HG03565 (cell line): Measurements from ENCODE around the gene KRTAP5-1.
"Not testable (repeated sequence)": the region's sequence is repeated elsewhere in the genome, so short reads cannot be mapped to it uniquely, and the experiment has no call there.

Experiments used
- ATAC-seq: cut with Tn5 transposase; IDR thresholded peaks from one replicate; pipeline ENCODE4 v1.9.1; 2021; ENCODE audit warnings: mild to moderate bottlenecking, moderate library complexity; ENCODE audit not compliant: unreplicated experiment

Gene KRTAP5-1

GRCh38 chr11:1601663-1602062 is 16.6 kb upstream of the KRTAP5-1 start:
- not testable (repeated sequence) for ATAC-seq

GRCh38 chr11:1600626-1601025 is 15.5 kb upstream of the KRTAP5-1 start:
- ATAC-seq: no peak

GRCh38 chr11:1598816-1599215 is 13.7 kb upstream of the KRTAP5-1 start:
- ATAC-seq: no peak

- ATAC-seq: not testable (repeated sequence)
Measured at GRCh38 chr11:1598406-1598805, 13.3 kb upstream of the KRTAP5-1 start.

DNA sequence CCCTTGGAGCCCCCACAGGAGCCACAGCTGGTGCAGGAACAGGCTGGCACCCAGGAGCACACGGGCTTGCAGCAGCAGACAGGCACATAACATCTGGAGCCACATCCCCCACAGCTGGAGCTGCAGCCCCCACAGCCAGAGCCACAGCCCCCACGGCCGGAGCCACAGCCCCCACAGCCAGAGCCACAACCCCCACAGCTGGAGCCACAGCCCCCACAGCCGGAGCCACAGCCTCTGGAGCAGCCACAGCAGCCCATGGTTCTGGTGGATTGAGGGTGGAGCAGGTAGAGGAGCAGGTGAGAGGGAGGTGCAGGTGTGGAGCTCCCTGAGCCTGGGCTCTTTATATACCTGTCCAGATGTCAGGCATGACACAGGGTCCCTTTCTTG is 12.9 kb upstream of the KRTAP5-1 start, which contains the start of gene KRTAP5-2:
TSS of gene KRTAP5-2 (minus strand) at position 301 of the 387 bp plus-strand sequence. CDS start at position 257, 44 bp downstream.
- ATAC-seq: no peak

GRCh38 chr11:1597331-1597993 is 12.4 kb upstream of the KRTAP5-1 start:
- no peak for ATAC-seq

DNA sequence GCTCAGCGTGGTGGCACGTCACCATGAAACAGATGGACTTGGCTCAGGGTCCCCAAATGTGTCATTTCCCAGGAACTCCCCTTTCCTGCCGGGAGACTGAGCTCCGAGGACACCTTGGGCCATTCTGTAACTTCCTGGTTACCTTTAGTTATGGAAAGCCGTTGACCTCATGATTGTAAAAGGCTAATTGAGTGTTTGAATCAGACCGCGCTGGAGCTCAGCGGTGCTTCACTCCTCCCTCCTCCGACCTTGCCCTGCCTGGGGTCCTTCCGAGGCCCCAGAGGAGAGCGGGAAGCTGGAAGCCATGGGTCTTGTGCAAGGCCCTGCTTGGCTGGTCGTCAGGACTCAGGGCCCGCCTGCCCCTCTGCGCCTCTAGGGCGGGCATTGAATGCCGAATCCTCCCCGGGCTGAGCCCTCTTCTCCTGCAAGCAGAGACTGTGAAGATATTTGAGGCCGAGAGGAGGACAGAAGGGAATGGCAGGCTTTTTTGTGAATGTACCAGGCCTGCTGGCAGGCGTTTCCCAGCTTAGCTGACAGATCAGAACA is 11.6 kb upstream of the KRTAP5-1 start:
- not testable (repeated sequence) for ATAC-seq

DNA sequence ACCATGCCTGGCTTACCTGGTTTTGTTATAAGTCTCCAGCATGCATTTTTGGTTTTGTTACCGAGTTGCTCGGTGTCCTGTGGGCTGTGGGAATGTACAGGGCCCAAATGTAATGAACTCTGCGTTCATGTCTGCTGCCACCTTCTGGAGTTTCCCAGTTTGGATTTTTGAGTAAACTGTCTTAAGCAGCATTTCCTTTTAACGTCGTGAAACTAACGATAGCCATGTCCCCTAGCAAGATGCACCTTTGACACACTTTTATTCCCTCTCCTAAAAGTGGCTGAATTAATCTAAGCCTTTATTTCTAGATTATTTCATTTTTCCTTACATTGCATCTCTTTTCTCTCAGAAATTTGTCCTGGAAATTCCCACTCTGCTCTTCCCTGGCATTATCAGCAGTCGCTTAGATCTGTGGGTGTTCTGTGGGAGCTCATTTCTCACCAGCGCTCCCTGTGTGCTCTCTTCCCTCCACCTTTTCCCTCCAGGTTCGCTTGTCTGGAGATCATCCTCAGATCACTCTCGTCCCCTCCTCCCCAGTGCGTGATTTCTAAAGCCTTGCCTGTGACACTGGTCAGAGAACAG is 11.0 kb upstream of the KRTAP5-1 start:
- ATAC-seq: not testable (repeated sequence)

DNA sequence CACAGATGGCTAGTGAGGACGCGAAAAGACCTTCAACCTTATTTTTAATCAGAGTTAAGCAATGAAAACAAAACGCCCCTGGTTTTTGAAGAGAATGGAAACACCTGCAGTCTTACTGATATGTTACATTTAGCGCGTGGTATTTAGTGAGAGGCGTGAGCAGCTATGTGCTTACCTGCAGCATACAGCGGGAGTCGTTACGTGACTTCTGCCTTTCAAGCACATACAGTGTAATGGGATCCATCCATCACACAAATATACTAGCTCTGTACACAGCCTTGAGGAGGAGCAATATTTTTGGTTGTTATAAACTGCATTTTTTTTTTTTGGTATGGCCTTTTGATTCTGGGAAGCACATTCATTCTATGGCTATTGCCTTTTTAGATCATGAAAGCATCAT is 7.5 kb upstream of the KRTAP5-1 start:
- ATAC-seq: no peak

- ATAC-seq: no peak
Measured at GRCh38 chr11:1589996-1590395, 4.9 kb upstream of the KRTAP5-1 start.

GRCh38 chr11:1589191-1589963 is 4.3 kb upstream of the KRTAP5-1 start:
- not testable (repeated sequence) for ATAC-seq

DNA sequence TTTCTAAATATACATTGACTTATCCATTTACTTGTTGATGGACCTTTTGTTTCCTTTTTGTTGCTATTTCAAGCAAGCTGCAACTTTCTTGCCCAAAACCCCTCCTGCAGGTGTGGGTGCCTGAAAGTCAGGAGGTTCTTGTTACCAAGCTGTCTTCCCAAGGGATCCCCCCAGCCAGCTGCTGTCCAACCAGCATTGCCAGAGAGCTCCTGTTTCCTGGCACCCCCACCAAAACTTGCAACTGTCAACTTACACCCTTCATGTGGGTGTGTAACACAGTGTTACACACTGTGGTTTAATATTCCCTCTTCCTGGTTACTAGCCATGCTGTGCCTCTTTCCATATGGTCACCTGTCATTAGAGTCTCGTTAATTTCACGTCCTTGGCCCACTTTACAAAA is 1.6 kb upstream of the KRTAP5-1 start:
- no peak for ATAC-seq

- not testable (repeated sequence) for ATAC-seq
Measured at GRCh38 chr11:1582909-1583308, 2.2 kb downstream of the KRTAP5-1 start.

DNA sequence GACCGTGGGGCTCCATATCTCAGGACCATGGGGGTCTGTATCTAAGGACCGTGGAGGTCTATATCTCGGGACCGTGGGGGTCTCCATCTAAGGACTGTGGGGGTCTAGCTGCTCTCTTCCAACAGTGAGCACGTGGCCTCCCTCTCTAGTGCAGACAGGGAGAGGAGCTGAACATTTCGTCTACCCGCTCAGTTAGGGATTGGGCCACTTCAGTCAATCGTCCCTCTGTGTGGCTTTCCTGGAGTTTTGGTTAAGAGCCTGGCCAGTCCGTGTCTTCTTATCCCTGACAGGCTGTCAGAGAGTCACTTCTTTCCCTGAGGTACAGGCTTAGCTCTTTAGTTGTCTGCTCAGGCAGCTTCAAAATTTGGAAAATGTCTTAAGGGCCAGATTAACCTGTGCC is 3.1 kb downstream of the KRTAP5-1 start:
- ATAC-seq: no peak

GRCh38 chr11:1576825-1577224 is 8.3 kb downstream of the KRTAP5-1 start:
- no peak for ATAC-seq

GRCh38 chr11:1575756-1576155 is 9.3 kb downstream of the KRTAP5-1 start:
- ATAC-seq: not testable (repeated sequence)

- no peak for ATAC-seq
Measured at GRCh38 chr11:1574933-1575242, 10.2 kb downstream of the KRTAP5-1 start.

- ATAC-seq: no peak
Measured at GRCh38 chr11:1574238-1574932, 10.7 kb downstream of the KRTAP5-1 start.

DNA sequence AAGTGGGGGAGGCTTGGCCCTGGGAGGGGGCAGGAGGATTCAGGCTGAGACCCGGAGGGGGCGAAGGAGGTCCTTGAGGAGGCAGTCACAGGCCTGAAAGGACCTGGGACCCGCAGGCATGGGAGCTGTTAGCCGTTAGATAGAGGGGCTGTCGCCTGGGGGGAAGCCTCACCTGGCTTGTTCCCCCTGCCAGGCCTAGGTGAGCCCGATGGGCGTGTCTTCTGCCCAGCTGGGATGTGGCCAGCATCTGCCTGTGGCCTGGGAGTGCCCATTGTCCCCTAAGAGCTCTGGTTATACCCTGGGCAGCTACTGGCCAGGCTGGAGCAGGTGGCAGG is 11.2 kb downstream of the KRTAP5-1 start:
- ATAC-seq: no peak

- no peak for ATAC-seq
Measured at GRCh38 chr11:1573077-1573902, 11.8 kb downstream of the KRTAP5-1 start.
